Prostate gland (tissue), 1 donor: ENCODE measurements around the gene BPIFB4.

Experiments used
- POLR2A ChIP-seq: fragments of 450-650 bp; IDR thresholded peaks from one replicate; pipeline ENCODE4 v1.6.1; 2016; ENCODE audit warnings: antibody characterized with exemption, mild to moderate bottlenecking
- POLR2AphosphoS5 ChIP-seq: sonication (generic); formaldehyde crosslinking; IDR thresholded peaks from one replicate; pipeline ENCODE4 v1.6.1; 2017; ENCODE audit warnings: antibody characterized with exemption

DNA sequence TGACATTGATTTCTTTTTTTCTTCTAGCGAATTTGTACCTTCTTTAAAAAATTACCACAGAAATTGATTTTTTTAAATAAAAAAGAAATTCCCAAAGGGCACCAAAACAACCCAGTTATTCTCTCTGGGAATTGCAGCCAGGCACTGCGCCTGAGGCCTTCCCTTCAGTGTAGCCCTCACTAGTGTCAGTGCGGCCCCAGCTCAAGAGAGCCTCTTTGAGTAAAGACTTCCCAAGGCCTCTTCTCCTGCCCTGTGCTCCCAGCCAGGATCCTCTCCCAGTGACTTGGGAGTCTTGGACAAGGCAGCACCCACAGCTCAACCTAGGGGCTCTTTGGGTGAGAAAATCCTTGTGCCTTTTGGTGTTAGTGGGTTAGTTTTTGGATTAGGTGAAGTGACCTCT lies 41.5 kb downstream of the BPIFB4 start:
- no peak for TF ChIP-seq POLR2A
- TF ChIP-seq POLR2AphosphoS5: no peak
